ENCODE results near the gene PLCG2. TPM values are rescaled to one million over a fixed set of nuclear protein-coding genes. Genes with fewer than 3 reads are reported as not detected.

PLCG2 gene
- total and polyA plus RNA-seq, 2 experiments from 2014 or later = 2.5 to 5.0 TPM

- no peak overlapping the region for H3K4me3 ChIP-seq
- H2AFZ ChIP-seq = no peak overlapping the region
- TF ChIP-seq EZH2 (IDR thresholded peaks at IDR 0.05; ENCODE audit: borderline replicate concordance) (no peak), CTCF (IDR thresholded peaks at IDR 0.05; ENCODE audit: poor library complexity) (no peak), EZH2phosphoT487 (IDR thresholded peaks at IDR 0.05; ENCODE audit: low read depth, severe bottlenecking, unreplicated experiment) (no peak)
- H3K79me2 ChIP-seq = no peaks in the 10 kb centered on the region
- no peaks in the 10 kb centered on the region for H3K36me3 ChIP-seq (replicated peaks; ENCODE audit: insufficient read depth, low read depth)
- H3K4me2 ChIP-seq = no peak overlapping the region
- no peak for DNase-seq (ENCODE audit: low spot score)
- no peaks in the 10 kb centered on the region for H3K9me3 ChIP-seq (ENCODE audit: low read depth)
- H3K27me3 ChIP-seq = no peaks in the 10 kb centered on the region
- no peaks in the 10 kb centered on the region for H4K20me1 ChIP-seq (ENCODE audit: insufficient read depth, poor library complexity, severe bottlenecking)
- H3K27ac ChIP-seq = no peak overlapping the region
- H3K4me1 ChIP-seq (ENCODE audit: insufficient read depth) = no peaks in the 10 kb centered on the region
- 75% methylated on average over 7 of the region's 7 CpGs for WGBS (ENCODE audit: low lambda C conversion rate, missing lambda C conversion rate)
- no peaks in the 10 kb centered on the region for H3K9me2 ChIP-seq (replicated peaks; ENCODE audit: insufficient read depth)
Observed at GRCh38 chr16:81905277-81905676, 126.2 kb downstream of the PLCG2 start.

GRCh38 chr16:81907681-81908080 lies 128.6 kb downstream of the PLCG2 start:
- H3K4me1 ChIP-seq (ENCODE audit: insufficient read depth) = no peaks in the 10 kb centered on the region
- no peak for DNase-seq (ENCODE audit: low spot score)
- WGBS (ENCODE audit: low lambda C conversion rate, missing lambda C conversion rate) = 74% methylated on average over 8 of the region's 8 CpGs
- TF ChIP-seq EZH2phosphoT487 (IDR thresholded peaks at IDR 0.05; ENCODE audit: low read depth, severe bottlenecking, unreplicated experiment) (no peak), CTCF (IDR thresholded peaks at IDR 0.05; ENCODE audit: poor library complexity) (no peak), EZH2 (IDR thresholded peaks at IDR 0.05; ENCODE audit: borderline replicate concordance) (no peak)
- H3K9me2 ChIP-seq (replicated peaks; ENCODE audit: insufficient read depth) = no peaks in the 10 kb centered on the region
- no peak overlapping the region for H3K4me3 ChIP-seq
- no peaks in the 10 kb centered on the region for H3K9me3 ChIP-seq (ENCODE audit: low read depth)
- H3K27me3 ChIP-seq = no peaks in the 10 kb centered on the region
- no peaks in the 10 kb centered on the region for H3K79me2 ChIP-seq
- H4K20me1 ChIP-seq (ENCODE audit: insufficient read depth, poor library complexity, severe bottlenecking) = no peaks in the 10 kb centered on the region
- no peak overlapping the region for H2AFZ ChIP-seq
- no peak overlapping the region for H3K27ac ChIP-seq
- H3K4me2 ChIP-seq = no peak overlapping the region
- no peaks in the 10 kb centered on the region for H3K36me3 ChIP-seq (replicated peaks; ENCODE audit: insufficient read depth, low read depth)

DNA sequence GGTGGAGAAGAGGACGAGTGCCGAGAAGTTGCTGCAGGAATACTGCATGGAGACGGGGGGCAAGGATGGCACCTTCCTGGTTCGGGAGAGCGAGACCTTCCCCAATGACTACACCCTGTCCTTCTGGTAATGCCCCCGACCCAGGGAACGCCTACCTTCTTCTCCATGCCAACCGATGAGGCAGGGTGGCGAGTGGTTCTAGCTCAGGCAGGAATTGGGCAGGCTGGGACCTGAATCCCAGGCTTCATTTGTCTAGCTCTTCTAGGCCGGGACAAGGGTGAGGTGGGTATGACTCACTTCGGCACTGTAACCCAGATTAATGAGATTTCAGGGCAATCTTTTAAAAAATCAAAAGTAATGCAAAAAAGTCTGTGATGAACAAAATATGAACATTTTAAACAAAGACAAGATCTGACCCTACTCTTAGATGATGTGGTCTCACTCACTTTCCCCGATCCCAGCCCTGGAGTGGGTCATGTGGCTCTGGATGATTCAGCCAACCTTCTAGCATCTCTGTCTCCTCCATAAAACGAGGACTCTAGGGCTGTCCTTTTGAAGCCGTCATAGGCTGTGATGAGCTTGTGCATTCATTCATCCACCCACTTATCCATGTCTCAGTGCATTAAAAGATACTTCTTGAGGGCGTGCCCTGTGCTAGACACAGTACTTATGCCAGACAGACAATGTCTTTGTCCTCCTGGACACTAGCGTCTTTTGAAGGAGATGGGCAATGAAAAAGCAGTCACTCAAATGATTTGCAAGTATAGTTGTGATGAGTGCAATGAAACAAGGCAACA lies 129.6 kb downstream of the PLCG2 start:
- Histone ChIP-seq H3K27ac (no peak overlapping the region), H3K9me2 (replicated peaks; ENCODE audit: insufficient read depth) (no peaks in the 10 kb centered on the region), H2AFZ (no peak overlapping the region), H3K9me3 (ENCODE audit: low read depth) (no peaks in the 10 kb centered on the region), H3K36me3 (replicated peaks; ENCODE audit: insufficient read depth, low read depth) (no peaks in the 10 kb centered on the region), H3K79me2 (no peaks in the 10 kb centered on the region), H4K20me1 (ENCODE audit: insufficient read depth, poor library complexity, severe bottlenecking) (no peaks in the 10 kb centered on the region), H3K4me1 (ENCODE audit: insufficient read depth) (no peaks in the 10 kb centered on the region), H3K4me2 (no peak overlapping the region), H3K4me3 (no peak overlapping the region), H3K27me3 (no peaks in the 10 kb centered on the region)
- TF ChIP-seq EZH2phosphoT487 (IDR thresholded peaks at IDR 0.05; ENCODE audit: low read depth, severe bottlenecking, unreplicated experiment) = no peak
- DNase-seq (ENCODE audit: low spot score) = no peak
- WGBS (ENCODE audit: low lambda C conversion rate, missing lambda C conversion rate) = 90% methylated on average over 16 of the region's 16 CpGs

DNA sequence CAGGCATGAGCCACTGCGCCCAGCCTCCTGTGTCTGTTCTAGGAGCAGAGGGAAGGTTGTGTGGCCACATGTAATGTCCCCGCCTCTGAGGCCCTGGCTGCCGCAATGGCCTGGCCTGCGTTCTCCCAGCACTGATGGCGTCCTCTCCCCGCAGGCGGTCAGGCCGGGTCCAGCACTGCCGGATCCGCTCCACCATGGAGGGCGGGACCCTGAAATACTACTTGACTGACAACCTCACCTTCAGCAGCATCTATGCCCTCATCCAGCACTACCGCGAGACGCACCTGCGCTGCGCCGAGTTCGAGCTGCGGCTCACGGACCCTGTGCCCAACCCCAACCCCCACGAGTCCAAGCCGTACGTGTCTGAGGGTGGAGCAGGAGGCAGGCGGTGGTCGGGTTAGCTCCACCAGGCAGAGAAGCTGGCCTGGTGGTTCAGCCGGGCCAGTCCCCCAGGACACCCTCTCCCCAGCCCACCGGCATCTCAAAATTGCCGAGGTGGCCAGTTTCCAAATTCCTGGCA lies 131.3 kb downstream of the PLCG2 start:
- Histone ChIP-seq H3K9me2 (replicated peaks; ENCODE audit: insufficient read depth) (no peaks in the 10 kb centered on the region), H2AFZ (no peak overlapping the region)
- DNase-seq (ENCODE audit: low spot score) = no peak

More for the DNA sequence above, 131.3 kb downstream of the PLCG2 start:
- Histone ChIP-seq H3K4me1 (ENCODE audit: insufficient read depth) (no peaks in the 10 kb centered on the region), H3K27me3 (no peaks in the 10 kb centered on the region), H4K20me1 (ENCODE audit: insufficient read depth, poor library complexity, severe bottlenecking) (no peaks in the 10 kb centered on the region), H3K27ac (no peak overlapping the region), H3K36me3 (replicated peaks; ENCODE audit: insufficient read depth, low read depth) (no peaks in the 10 kb centered on the region), H3K9me3 (ENCODE audit: low read depth) (no peaks in the 10 kb centered on the region), H3K4me3 (no peak overlapping the region), H3K79me2 (no peaks in the 10 kb centered on the region), H3K4me2 (no peak overlapping the region)
- WGBS (ENCODE audit: low lambda C conversion rate, missing lambda C conversion rate) = 97% methylated on average over 27 of the region's 28 CpGs
- TF ChIP-seq EZH2 (IDR thresholded peaks at IDR 0.05; ENCODE audit: borderline replicate concordance) (no peak), EZH2phosphoT487 (IDR thresholded peaks at IDR 0.05; ENCODE audit: low read depth, severe bottlenecking, unreplicated experiment) (no peak), CTCF (IDR thresholded peaks at IDR 0.05; ENCODE audit: poor library complexity) (no peak)
